Activated T-helper 1 cell treated with Interleukin-2 at 50 U/mL for 16 hours (primary cell): ENCODE results near the gene FAM221A.
"Not testable (repeated sequence)": the region's sequence is repeated elsewhere in the genome, so short reads cannot be mapped to it uniquely, and the experiment has no call there.

Experiments
- DNase-seq: peaks from one replicate; pipeline ENCODE4 v3.0.0-alpha.2; 2020; ENCODE audit warnings: low read depth

The FAM221A gene

DNA sequence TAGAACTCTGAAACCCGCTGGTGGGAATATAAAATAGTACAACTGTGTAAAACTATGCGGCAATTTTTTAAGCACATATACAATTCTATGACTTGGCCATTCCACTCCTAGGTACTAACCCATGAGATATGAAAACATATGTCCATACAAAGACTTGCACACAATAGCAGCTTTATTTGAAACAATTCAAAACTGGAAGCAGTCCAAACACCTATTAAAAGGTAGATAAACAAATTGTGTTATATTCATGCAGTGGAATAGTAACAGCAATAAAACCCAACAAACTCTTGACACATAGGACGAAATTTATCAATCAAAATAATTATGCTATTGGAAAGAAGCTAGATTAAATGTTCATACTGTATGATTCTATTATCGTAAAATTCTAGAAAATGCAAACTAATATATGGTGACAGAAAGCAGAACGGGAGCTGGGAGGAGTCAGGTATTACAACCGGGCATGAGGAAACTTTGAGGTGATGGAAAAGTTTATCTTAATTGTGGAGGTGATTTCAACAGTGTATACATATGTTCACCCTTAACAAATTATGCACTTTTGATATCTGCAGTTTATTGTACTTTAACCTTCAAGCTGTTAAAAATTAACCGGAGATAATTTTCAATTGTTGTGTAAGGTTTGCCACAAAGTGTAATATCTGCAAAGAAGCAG lies 29.2 kb downstream of the FAM221A start:
- no peak for DNase-seq

DNA sequence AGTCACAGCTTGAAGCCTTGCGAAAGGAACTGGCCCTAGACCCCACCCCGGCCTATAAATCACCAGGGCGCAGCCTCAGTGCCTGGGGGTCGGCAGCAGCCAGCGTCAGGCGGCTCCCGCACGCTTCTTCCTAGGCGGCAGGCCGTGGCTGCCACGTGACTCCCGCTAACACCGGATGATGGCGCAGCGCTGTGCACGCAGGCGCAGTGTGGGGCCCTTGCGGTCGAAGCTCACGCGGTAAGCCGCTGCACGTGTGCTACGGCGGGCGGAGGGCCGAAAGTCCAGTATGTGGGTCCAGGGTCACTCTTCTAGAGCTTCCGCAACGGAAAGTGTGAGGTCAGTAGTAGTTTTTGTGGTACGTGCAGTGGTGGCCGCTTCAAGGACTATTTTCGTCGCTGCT lies 30.0 kb downstream of the FAM221A start, which contains the start of gene STK31:
Gene STK31 (plus strand): TSS at position 220 of the 400 bp plus-strand sequence. CDS start 67 bp downstream, at position 287.
- DNase-seq: no peak

DNA sequence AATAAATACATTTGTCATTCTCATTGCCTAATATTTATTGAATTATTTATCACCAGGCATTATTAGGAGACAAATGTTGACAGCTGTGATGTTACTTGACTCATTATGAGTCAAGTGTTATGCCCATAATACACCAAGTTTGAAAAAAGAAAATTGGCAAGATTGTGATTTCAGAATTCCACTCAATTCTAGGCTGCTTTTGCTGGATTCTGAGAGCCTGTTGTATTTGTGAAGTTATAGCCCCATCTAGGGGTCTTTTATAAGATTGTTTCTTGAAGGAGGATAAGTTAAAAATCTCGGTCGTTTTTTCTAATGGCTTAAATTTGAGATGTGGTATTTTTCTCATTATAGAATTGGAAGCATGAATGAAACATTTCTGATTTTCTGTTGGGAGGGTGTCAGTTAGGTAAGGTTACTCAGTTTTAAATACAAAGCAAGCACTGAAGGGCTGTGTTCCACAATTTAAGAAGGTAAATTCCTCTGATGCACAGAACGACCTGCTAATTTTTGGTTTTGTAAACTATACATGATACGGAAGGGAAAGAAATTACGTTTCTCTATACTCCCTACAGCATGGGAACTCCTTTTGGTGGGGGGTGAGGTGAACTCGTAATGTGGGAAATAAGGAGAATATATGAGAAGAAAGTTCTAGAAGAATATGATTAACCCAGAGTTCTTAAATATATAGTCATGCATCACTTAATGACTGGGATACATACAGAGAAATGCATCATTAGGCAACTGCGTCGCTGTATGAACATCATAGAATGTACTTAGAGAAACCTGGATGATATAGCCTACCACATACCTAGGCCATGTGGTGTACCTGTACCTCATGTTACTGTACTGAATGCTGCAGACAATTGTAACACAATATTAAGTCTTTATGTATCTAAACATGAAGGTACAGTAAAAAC lies 32.6 kb downstream of the FAM221A start:
- DNase-seq: no peak

DNA sequence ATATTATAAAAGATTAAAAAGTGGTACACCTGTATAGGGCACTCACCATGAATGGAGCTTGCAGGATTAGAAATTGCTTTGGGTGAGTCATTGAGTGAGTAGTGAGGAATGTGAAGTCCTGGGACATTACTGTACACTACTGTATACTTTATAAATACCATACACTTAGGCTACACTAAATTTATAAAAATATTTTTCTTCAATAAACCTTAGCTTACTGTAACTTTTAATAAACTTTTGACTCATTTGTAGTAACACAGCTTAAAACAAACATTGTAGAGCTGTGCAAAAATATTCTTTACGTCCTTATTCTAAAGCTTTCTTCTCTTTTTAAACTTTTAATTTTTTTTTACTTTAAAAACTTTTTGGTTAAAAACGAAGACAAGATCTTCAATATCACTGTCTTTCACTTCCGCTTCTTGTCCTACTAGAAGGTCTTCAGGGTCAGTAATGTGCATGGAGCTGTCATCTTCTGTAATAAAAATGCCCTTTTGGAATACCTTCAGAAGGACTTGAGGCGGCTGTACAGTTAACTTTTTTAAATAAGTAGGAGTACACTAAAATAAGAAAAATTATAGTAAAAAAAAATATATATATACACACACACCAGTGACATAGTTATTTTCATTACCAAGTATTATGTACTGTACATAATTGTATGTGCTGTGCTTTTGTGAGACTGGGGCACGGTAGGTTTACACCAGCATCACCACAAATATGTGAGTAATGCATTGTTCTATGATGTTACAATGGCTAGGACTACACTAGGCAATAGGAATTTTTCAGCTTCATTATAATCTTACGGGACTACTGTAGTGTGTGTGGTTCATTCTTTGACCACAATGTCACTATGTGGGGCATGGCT lies 33.5 kb downstream of the FAM221A start:
- no peak for DNase-seq

DNA sequence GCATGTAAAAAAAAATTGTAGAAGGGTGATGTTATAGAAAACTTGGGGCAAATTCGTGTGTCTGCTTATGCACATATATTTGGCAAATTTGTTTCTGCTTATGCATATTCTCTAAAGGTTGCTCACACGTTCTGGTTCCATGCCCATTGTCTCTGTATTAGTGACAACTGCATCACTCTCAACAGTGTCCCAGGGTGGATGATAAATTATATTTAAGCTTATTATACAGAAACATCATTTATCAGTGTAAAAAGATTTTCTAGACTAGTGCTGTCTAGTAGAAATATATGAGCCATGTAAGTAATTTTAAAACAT lies 34.1 kb downstream of the FAM221A start:
- no peak for DNase-seq

DNA sequence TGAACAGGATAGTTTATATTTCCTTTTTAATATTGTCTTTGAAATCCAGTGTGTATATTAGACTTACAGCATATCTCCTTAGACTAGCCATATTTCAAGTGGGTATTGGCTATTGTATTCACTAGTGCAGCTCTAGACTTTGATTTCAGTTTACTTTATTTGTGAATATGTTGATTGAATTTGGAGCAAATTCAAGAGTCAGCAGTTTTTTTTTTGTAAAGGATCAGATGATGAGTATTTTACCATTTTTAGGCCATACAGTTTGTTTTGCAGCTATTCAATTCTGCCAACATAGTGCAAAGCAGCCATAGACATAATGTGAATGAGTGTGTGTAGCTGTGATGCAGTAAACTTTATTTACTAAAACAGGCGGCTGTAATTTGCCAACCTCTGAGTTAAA lies 34.6 kb downstream of the FAM221A start:
- no peak for DNase-seq

DNA sequence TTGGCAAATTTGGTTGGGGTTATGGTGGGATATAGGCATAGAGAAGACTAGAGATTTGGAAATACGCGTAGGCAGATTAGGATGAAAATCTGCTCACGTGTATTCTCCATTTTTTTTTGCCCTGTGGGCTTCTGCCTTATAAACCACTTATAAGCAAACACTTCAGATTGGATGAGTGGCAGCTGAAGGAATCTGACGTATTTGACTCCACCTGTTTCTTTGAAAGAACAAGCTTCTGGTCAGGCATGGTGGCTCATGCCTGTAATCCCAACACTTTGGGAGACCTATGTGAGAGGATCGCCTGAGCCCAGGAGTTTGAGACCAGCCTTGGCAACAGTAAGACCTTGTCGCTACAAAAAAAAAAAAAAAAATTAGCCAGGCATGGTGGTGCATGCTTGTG lies 35.1 kb downstream of the FAM221A start:
- no peak for DNase-seq

DNA sequence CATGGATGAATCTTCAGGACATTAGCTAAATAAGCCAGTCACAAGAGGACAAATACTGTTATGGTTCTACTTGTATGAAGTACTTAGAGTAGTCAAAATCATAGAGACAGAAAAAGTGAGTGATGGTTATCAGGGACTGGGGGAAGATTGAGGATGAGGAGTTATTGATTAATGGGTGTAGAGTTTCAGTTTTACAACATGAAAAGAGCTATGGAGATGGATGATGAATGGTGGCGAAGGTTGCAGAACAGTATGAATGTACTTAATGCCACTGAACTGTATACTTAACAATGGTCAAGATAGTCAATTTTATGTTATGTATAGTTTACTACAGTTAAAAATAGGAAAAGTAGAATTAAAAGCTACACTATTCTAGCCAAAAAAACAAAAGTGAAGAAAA lies 37.8 kb downstream of the FAM221A start:
- no peak for DNase-seq

DNA sequence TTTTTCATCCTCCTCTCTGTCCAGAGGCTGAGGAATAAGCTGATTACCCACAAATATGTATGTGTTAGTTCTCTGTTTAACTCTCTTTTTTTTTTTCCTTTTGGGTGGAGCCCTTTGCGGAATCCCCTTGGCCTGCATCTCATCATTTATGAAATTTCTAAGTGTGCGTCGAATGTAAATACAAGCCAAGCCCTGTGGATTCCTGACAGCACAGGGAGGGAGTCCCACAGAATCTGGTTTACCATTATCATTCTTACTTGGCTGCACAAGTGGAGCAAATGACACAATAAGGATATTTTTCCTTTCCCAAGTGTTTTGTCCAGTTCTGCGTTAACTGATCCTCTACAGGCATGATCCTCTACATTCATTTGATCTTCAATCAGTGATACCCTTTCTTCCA lies 41.5 kb downstream of the FAM221A start:
- DNase-seq: no peak

DNA sequence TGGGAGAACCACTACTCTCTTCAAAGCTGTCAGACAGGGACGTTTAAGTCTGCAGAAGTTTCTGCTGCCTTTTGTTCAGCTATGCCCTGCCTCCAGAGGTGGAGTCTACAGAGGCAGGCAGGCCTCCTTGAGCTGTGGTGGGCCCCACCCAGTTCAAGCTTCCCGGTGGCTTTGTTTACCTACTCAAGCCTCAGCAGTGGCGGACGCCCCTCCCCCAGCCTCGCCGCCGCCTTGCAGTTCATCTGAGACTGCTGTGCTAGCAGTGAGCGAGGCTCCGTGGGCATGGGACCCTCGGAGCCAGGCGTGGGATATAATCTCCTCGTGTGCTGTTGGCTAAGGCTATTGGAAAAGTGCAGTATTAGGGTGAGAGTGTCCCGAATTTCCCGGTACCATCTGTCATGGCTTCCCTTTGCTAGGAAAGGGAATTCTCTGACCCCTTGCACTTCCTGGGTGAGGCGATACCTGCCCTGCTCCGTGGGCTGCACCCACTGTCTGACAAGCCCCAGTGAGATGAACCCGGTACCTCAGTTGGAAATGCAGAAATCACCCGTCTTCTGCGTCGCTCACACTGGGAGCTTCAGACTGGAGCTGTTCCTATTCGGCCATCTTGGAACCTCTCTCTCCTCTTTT lies 42.7 kb downstream of the FAM221A start:
- DNase-seq: not testable (repeated sequence)

DNA sequence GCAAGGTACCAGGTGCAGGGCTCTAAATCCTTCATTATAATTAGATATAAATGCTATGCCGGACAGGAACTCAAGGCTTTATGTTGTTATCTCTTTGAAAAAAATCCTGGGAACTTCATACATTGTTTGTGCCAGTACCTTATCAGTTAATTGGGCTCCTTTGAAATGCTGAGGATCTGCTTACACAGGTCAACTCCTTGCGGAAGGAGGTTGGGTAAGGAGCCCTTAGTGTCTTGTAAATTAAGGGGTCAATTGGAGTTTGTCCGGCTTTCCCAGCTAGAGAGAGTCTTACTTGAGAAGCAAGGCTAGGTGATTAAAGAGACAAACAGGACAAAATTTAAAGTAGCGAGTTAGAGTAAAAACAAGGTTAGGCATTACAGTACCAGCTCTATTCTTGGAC lies 44.1 kb downstream of the FAM221A start:
- DNase-seq: not testable (repeated sequence)

DNA sequence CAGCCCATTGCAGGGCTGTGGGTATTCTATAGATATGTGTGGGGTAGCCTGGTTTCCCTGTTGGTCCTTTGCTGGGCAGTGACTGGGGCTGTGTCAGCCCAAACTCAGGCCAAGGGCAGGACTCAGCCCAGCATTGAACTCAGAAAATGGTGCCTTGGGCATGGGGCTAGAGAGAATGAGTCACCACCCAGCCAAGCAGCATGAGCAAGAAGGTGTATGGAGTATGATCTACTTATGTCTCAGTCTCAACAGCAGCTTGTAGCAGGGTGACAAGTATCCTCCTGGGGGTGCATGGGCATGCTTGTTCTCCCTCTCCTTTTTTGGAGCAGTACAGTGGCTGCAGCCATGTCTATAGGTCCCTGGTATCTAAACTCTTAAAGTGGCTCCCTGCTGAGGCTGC lies 62.1 kb downstream of the FAM221A start:
- no peak for DNase-seq

DNA sequence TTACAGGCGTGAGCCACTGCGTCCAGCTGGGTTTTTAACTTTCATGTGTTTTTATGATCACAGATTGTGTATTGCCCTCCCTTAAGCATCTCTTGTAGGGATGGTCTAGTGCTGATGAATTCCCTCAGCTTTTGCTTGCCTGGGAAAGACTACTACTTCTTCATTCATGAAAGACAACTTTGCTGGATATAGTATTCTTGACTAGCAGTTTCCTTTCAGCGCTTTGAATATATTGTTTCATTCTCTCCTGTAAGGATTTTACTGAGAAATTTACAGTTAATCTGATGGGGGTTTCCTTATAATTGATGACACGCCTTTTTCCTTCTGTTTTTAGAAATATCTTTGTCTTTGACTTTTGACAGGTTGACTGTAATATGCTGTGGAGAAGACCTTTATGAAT lies 63.2 kb downstream of the FAM221A start:
- DNase-seq: no peak

DNA sequence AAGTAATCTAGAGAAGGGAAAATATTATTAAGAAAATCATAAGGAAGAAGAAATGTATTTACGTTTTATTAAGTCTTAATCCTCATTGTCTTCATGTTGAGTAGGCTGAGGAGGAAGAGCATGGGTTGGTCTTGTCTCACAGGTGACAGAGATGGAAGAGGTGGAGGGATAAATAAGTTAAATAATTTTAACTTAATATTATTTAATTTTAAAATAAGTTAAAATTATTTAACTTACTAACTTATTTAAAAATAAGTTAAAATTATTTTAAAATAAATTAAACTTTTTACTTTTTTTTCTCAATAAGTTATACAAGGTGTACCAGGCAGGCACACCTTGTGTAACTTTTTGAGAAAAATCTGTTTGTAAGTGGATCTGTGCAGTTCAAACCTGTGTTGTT lies 66.6 kb downstream of the FAM221A start:
- DNase-seq: no peak

DNA sequence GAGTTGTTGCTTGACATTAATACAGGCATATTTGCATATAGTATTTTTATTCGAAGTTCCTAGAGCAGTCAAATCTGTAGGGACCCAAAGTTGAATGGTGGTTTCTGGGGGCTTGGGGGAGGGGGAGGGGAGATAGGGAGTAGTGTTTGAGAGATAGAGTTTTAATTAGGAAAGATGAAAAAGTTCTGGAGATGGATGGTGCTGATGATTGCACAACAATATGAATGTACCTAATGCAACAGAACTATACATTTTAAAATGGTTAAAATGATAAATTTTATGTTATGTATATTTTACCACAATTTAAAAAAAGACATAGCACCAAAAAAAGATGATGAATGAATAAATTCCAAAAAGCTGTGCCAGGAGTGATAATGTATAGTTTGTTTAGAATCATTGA lies 71.9 kb downstream of the FAM221A start:
- DNase-seq: no peak
